ENCODE data around the gene FOS.

GRCh38 chr14:75295491-75296345 is 17.1 kb downstream of the FOS start:
- TF ChIP-seq CTCF (IDR thresholded peaks at IDR 0.05; ENCODE audit: poor library complexity, severe bottlenecking): peak; percentile 97
- TF ChIP-seq RAD21 (conservative IDR thresholded peaks at IDR 0.05): peak; percentile 97
- no peak for TF ChIP-seq EP300 (conservative IDR thresholded peaks at IDR 0.05; ENCODE audit: poor library complexity, severe bottlenecking)
- no peak for TF ChIP-seq TAF1 (IDR thresholded peaks at IDR 0.05; ENCODE audit: low read depth)
- TF ChIP-seq SMC3 (conservative IDR thresholded peaks at IDR 0.05; ENCODE audit: poor library complexity): peak; percentile 99
- no peak for TF ChIP-seq EZH2 (IDR thresholded peaks at IDR 0.05; ENCODE audit: borderline replicate concordance, insufficient read depth, low read length, poor library complexity, severe bottlenecking)
- TF ChIP-seq, protein P1, sequence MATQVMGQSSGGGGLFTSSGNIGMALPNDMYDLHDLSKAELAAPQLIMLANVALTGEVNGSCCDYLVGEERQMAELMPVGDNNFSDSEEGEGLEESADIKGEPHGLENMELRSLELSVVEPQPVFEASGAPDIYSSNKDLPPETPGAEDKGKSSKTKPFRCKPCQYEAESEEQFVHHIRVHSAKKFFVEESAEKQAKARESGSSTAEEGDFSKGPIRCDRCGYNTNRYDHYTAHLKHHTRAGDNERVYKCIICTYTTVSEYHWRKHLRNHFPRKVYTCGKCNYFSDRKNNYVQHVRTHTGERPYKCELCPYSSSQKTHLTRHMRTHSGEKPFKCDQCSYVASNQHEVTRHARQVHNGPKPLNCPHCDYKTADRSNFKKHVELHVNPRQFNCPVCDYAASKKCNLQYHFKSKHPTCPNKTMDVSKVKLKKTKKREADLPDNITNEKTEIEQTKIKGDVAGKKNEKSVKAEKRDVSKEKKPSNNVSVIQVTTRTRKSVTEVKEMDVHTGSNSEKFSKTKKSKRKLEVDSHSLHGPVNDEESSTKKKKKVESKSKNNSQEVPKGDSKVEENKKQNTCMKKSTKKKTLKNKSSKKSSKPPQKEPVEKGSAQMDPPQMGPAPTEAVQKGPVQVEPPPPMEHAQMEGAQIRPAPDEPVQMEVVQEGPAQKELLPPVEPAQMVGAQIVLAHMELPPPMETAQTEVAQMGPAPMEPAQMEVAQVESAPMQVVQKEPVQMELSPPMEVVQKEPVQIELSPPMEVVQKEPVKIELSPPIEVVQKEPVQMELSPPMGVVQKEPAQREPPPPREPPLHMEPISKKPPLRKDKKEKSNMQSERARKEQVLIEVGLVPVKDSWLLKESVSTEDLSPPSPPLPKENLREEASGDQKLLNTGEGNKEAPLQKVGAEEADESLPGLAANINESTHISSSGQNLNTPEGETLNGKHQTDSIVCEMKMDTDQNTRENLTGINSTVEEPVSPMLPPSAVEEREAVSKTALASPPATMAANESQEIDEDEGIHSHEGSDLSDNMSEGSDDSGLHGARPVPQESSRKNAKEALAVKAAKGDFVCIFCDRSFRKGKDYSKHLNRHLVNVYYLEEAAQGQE (IDR thresholded peaks at IDR 0.05; ENCODE audit: borderline replicate concordance): no peak
- TF ChIP-seq POLR2AphosphoS5 (IDR thresholded peaks at IDR 0.05): no peak
